ENCODE results near the gene GABRG3.

DNA sequence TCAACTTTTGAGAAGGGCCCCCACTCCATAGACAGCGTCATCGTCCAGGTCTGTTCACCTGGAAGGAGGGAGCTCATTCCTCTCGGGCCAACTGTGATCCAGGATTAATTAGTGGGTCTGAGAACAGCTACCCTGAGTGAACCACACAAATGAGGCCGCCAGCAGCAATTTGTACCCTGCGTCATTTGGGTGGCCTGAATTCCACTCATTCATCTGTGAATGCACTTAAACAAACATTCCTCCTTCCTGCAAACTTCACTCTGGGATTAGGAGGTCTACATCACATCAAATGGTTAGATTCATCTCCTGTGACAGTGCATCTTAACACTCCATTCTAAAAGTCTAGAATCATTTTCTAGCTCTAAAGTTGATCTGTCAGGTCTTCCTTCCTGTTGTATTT, 201.8 kb downstream of the GABRG3 start:
- no peak for TF ChIP-seq EZH2 (IDR thresholded peaks at IDR 0.05; ENCODE audit: low read length)
- TF ChIP-seq CTCF (optimal IDR thresholded peaks at IDR 0.05 in 1 of 3, IDR thresholded peaks at IDR 0.05 in 1 of 3, conservative IDR thresholded peaks at IDR 0.05 in 1 of 3; ENCODE audit: extremely low read depth in 1 of 3, insufficient read depth in 2 of 3, low read length in 3 of 3): no peak
